ENCODE measurements around the gene CDKL4. TPM values are rescaled to one million over a fixed set of nuclear protein-coding genes. Genes with fewer than 3 reads are reported as not detected.
"Not testable (repeated sequence)": the region's sequence is repeated elsewhere in the genome, so short reads cannot be mapped to it uniquely, and the experiment has no call there.

The CDKL4 gene
- total RNA-seq, 3 donors from 2014 or later = 0.31 to 1.0 TPM; not detected in 1

- Histone ChIP-seq H3K9me3 (no peaks in the 10 kb centered on the region), H3K36me3 (ENCODE audit: low read depth) (no peaks in the 10 kb centered on the region), H3K4me3 (no peak overlapping the region), H3K4me1 (ENCODE audit: low read depth) (peaks cover 9% of the 10 kb centered on the region)
- intact Hi-C loops (cut with DNase I, micrococcal nuclease) = no loop called here
- ATAC-seq = no peak
- TF ChIP-seq CTCF (IDR thresholded peaks at IDR 0.05) = no peak
- DNase-seq = no peak
These were observed 65.0 kb downstream of the CDKL4 start for GRCh38 chr2:39178756-39179155.

GRCh38 chr2:39176997-39177396, 66.8 kb downstream of the CDKL4 start:
- intact Hi-C loops (cut with DNase I, micrococcal nuclease) = no loop called here

GRCh38 chr2:39175026-39175812, 68.6 kb downstream of the CDKL4 start:
- DNase-seq (no peak), ATAC-seq (no peak)
- Histone ChIP-seq H3K4me1 (ENCODE audit: low read depth) (peaks cover 5% of the 10 kb centered on the region), H3K36me3 (ENCODE audit: low read depth) (no peaks in the 10 kb centered on the region), H3K4me3 (no peak overlapping the region), H3K9me3 (no peaks in the 10 kb centered on the region)
- intact Hi-C loops (cut with DNase I, micrococcal nuclease) = no loop called here
- TF ChIP-seq CTCF (IDR thresholded peaks at IDR 0.05) = no peak

More at GRCh38 chr2:39176997-39177396, 66.8 kb downstream of the CDKL4 start:
- peaks cover 9% of the 10 kb centered on the region for H3K4me1 ChIP-seq (ENCODE audit: low read depth)
- no peaks in the 10 kb centered on the region for H3K36me3 ChIP-seq (ENCODE audit: low read depth)
- no peak for DNase-seq
- H3K4me3 ChIP-seq = no peak overlapping the region
- ATAC-seq = no peak
- no peak for TF ChIP-seq CTCF (IDR thresholded peaks at IDR 0.05)
- no peaks in the 10 kb centered on the region for H3K9me3 ChIP-seq

- TF ChIP-seq CTCF (IDR thresholded peaks at IDR 0.05) = no peak
- no peak for ATAC-seq
These were observed 69.7 kb downstream of the CDKL4 start for GRCh38 chr2:39174022-39174421.

GRCh38 chr2:39172047-39172706, 71.6 kb downstream of the CDKL4 start:
- intact Hi-C loops (cut with DNase I, micrococcal nuclease); H3K4me1 ChIP-seq (ENCODE audit: low read depth); H3K9me3 ChIP-seq; DNase-seq; H3K4me3 ChIP-seq; ATAC-seq; H3K36me3 ChIP-seq (ENCODE audit: low read depth): not testable (repeated sequence)

More at GRCh38 chr2:39174022-39174421, 69.7 kb downstream of the CDKL4 start:
- H3K36me3 ChIP-seq (ENCODE audit: low read depth) = no peaks in the 10 kb centered on the region
- H3K9me3 ChIP-seq = no peaks in the 10 kb centered on the region
- intact Hi-C loops (cut with DNase I, micrococcal nuclease) = no loop called here
- no peak for DNase-seq
- H3K4me3 ChIP-seq = no peak overlapping the region
- H3K4me1 ChIP-seq (ENCODE audit: low read depth) = no peaks in the 10 kb centered on the region

GRCh38 chr2:39171621-39172020, 72.1 kb downstream of the CDKL4 start:
- H3K4me3 ChIP-seq = no peak overlapping the region
- H3K9me3 ChIP-seq = no peaks in the 10 kb centered on the region
- ATAC-seq (no peak), DNase-seq (no peak)
- H3K4me1 ChIP-seq (ENCODE audit: low read depth) = no peaks in the 10 kb centered on the region
- H3K36me3 ChIP-seq (ENCODE audit: low read depth) = no peaks in the 10 kb centered on the region
- intact Hi-C loops (cut with DNase I, micrococcal nuclease) = no loop called here
- TF ChIP-seq CTCF (IDR thresholded peaks at IDR 0.05) = no peak

All from mucosa of descending colon (tissue), 3 donors.